Cardiac septum (tissue), 1 donor: ENCODE results near the gene PIK3AP1. TPM values are rescaled to one million over a fixed set of nuclear protein-coding genes. Genes with fewer than 3 reads are reported as not detected.
"Not testable (repeated sequence)": the region's sequence is repeated elsewhere in the genome, so short reads cannot be mapped to it uniquely, and the experiment has no call there.

Source experiments
- DNase-seq: peaks from one replicate; pipeline ENCODE4 v3.0.0-alpha.2; 2020; ENCODE audit warnings: low spot score
- intact Hi-C: fragments of 100-400 bp; cut with DNase I; formaldehyde crosslinking; loops from one replicate; pipeline ENCODE4 v1.14.0; 2022
- long read RNA-seq: library from polyadenylated mRNA; unstranded; transcript quantifications from one replicate; pipeline ENCODE4 v2.0.0, GENCODE V29; 2021
- total RNA-seq: library from RNA; stranded (reverse); fragmentation: NEBNext Ultra II Directional; extraction: Animal tissue kit (Norgen Biotek cat#: 25700); gene quantifications from one replicate; pipeline ENCODE4 v1.2.1, GENCODE V29; 2021
- donor health status: DM: no; HTN: no; CAD: no.

The PIK3AP1 gene, protein sequence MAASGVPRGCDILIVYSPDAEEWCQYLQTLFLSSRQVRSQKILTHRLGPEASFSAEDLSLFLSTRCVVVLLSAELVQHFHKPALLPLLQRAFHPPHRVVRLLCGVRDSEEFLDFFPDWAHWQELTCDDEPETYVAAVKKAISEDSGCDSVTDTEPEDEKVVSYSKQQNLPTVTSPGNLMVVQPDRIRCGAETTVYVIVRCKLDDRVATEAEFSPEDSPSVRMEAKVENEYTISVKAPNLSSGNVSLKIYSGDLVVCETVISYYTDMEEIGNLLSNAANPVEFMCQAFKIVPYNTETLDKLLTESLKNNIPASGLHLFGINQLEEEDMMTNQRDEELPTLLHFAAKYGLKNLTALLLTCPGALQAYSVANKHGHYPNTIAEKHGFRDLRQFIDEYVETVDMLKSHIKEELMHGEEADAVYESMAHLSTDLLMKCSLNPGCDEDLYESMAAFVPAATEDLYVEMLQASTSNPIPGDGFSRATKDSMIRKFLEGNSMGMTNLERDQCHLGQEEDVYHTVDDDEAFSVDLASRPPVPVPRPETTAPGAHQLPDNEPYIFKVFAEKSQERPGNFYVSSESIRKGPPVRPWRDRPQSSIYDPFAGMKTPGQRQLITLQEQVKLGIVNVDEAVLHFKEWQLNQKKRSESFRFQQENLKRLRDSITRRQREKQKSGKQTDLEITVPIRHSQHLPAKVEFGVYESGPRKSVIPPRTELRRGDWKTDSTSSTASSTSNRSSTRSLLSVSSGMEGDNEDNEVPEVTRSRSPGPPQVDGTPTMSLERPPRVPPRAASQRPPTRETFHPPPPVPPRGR
- 2.8 TPM for total RNA-seq
- long read RNA-seq, partial matches to known transcripts: 0 of 3 reads
- long read RNA-seq, other reads (novel, unspliced or antisense): 2 of 3 reads

GRCh38 chr10:96720422-96721206 lies at the start of gene PIK3AP1:
PIK3AP1 (minus strand) TSS chr10:96720514; CDS start chr10:96720394, 120 bp downstream.
- intact Hi-C loops: no loop called here
- peak; percentile 91 for DNase-seq

DNA sequence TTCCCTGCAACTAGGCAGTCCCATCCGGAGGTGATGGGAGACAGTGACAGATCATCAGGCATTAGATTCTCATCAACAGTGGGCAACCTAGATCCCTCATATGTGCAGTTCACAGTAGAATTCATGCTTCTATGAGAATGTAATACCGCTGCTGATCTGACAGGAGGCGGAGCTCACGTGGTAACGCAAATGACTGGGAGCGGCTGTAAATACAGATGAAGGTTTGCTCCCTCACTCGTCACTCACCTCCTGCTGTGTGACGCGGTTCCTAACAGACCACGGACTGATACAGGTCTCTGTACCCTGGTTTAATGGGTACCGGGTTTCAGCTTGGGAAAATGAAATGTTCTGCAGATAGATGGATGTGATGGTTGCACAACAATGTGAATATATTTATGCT lies 47.8 kb upstream of the PIK3AP1 start:
- intact Hi-C loops: no loop called here
- no peak for DNase-seq

GRCh38 chr10:96767611-96768010 lies 47.3 kb upstream of the PIK3AP1 start:
- no peak for DNase-seq
- intact Hi-C loops: no loop called here

GRCh38 chr10:96765406-96766240 lies 45.3 kb upstream of the PIK3AP1 start:
- intact Hi-C loops: loop anchor here (2.0 kb wide), 1 partner anchor 263 kb away; no protein-coding TSS in a partner anchor
- DNase-seq: peak; percentile 84

DNA sequence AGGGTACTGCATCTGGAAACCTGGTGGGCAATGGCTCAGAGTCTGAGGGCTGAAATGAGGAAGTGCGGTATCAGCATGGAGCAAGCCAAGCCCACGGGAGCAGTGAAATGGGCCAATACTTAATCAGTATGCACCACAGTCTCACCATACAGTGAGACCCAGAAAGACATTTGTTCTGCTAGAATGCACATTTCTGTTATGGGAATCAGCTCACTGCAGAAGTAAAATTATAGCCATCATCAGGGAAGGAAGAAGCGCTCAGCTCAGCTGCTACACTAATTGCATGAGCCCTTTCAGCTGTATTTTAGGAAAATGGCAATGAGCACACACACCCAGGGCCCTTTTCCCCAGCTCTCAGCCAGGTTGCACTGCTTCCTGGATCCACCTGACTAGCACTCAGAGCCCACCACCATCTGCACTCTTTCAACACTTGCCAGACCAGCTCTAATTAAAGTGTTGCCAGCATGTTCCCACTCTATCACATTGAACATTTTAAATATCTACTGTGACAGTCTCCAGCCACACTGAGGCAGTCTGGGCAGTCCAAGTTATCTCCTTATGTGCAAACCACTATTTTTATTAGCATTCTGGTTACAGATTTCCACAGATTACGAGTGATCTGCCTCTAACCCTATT lies 44.2 kb upstream of the PIK3AP1 start:
- intact Hi-C loops: loop anchor here (2.0 kb wide), 1 partner anchor 264 kb away; no protein-coding TSS in a partner anchor
- no peak for DNase-seq

GRCh38 chr10:96758423-96758822 lies 38.1 kb upstream of the PIK3AP1 start:
- no peak for DNase-seq
- intact Hi-C loops: no loop called here

- intact Hi-C loops: no loop called here
- DNase-seq: no peak
Measured at GRCh38 chr10:96756111-96756903, 36.0 kb upstream of the PIK3AP1 start.

DNA sequence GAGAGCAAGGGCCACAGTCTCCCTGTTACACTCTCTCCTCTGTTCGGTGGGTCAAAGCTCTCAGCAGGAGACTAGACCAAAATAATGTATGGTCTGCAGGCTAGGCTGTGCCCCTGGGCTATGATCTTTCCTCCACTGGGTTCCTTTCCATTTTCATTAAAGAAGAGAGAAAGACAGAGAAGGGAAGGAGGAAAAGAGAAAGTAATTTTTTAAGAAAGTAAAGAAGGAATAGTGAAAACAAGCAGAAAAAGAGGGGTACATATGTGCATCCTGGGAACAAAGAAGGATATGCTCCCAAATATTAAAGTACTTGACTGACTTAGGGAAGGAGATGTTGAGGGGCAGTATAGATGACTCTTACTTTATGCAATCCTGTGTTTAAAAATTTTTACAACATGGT lies 33.6 kb upstream of the PIK3AP1 start:
- DNase-seq: no peak
- intact Hi-C loops: no loop called here

GRCh38 chr10:96752375-96752774 lies 32.1 kb upstream of the PIK3AP1 start:
- DNase-seq: no peak
- intact Hi-C loops: no loop called here

- intact Hi-C loops: not testable (repeated sequence)
Measured at GRCh38 chr10:96750316-96750715, 30.0 kb upstream of the PIK3AP1 start.

GRCh38 chr10:96747734-96748550 lies 27.6 kb upstream of the PIK3AP1 start:
- DNase-seq: no peak
- intact Hi-C loops: loop anchor here (10.0 kb wide), 1 partner anchor 353 kb away; no protein-coding TSS in a partner anchor

More at GRCh38 chr10:96750316-96750715, 30.0 kb upstream of the PIK3AP1 start:
- not testable (repeated sequence) for DNase-seq

GRCh38 chr10:96746503-96746902 lies 26.2 kb upstream of the PIK3AP1 start:
- intact Hi-C loops: loop anchor here (10.0 kb wide), 1 partner anchor 352 kb away; no protein-coding TSS in a partner anchor
- no peak for DNase-seq

DNA sequence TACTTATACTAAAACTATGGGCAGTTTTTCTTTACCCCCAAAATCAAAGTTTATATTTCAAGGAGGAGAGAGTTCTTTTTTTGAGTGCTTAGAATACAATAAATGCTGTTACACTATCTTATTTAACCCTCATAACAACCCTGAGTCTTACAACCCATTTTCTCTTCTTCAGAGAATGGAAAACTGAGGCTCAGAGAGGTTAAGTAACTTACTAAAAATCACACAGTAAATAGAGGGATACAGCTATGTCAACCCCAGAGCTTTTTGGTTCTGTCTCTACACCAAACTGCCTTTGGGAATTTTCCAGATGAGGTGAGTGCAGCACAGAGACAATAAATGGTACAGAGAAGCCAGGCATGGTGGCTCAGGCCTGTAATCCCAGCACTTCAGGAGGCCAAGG lies 25.6 kb upstream of the PIK3AP1 start:
- DNase-seq: no peak
- intact Hi-C loops: loop anchor here (10.0 kb wide), 1 partner anchor 351 kb away; no protein-coding TSS in a partner anchor

- intact Hi-C loops: loop anchor here (10.0 kb wide), 1 partner anchor 349 kb away; no protein-coding TSS in a partner anchor
- DNase-seq: no peak
Measured at GRCh38 chr10:96743988-96744585, 23.8 kb upstream of the PIK3AP1 start.

GRCh38 chr10:96741557-96741956 lies 21.2 kb upstream of the PIK3AP1 start:
- DNase-seq: not testable (repeated sequence)
- intact Hi-C loops: loop anchor here (10.0 kb wide), 1 partner anchor 347 kb away; no protein-coding TSS in a partner anchor
